ENCODE results near the gene TSNAX. TPM values are rescaled to one million over a fixed set of nuclear protein-coding genes. Genes with fewer than 3 reads are reported as not detected.

Gene TSNAX
- total RNA-seq, 2 experiments from 2014 or later: 36.5 to 46.7 TPM

- Mint-ChIP-seq H3K9me3 (ENCODE audit: low read depth) (no peaks in the 10 kb centered on the region), H3K27me3 (no peaks in the 10 kb centered on the region), H3K27ac (peak overlapping the region; percentile 80), H3K36me3 (ENCODE audit: low read depth) (no peaks in the 10 kb centered on the region), H3K4me1 (peaks cover 5% of the 10 kb centered on the region), H3K4me3 (no peak overlapping the region)
- intact Hi-C loops (cut with DNase I, micrococcal nuclease): loop anchor here (1.0 to 5.0 kb wide), 6 partner anchors 76 to 363 kb away; partner anchors contain the start of genes EGLN1 (in 2 of the 2), GNPAT (in 1 of the 2) and TSNAX (in 1 of the 2)
- CTCF ChIA-PET: interaction anchor here (0.6 to 1.3 kb wide), 4 partner anchors 8 to 292 kb away, joined by 3 to 5 read pairs (median 4); no protein-coding TSS in a partner anchor
- DNase-seq: no peak
- POLR2A ChIA-PET: no interaction called here
- no peak for ATAC-seq
Observed at GRCh38 chr1:231604276-231604621, 75.8 kb downstream of the TSNAX start.

GRCh38 chr1:231605149-231606100 lies 77.0 kb downstream of the TSNAX start:
- Mint-ChIP-seq H3K9me3 (ENCODE audit: low read depth) (no peaks in the 10 kb centered on the region), H3K36me3 (ENCODE audit: low read depth) (no peaks in the 10 kb centered on the region), H3K27me3 (no peaks in the 10 kb centered on the region), H3K4me3 (no peak overlapping the region), H3K4me1 (peaks cover 5% of the 10 kb centered on the region), H3K27ac (no peak overlapping the region)
- POLR2A ChIA-PET: no interaction called here
- DNase-seq (no peak), ATAC-seq (no peak)
- intact Hi-C loops (cut with DNase I, micrococcal nuclease): loop anchor here in 1 of 2 experiments (2.0 kb wide), 1 partner anchor 365 kb away; the partner anchor contains the start of gene GNPAT
- CTCF ChIA-PET: interaction anchor here (1.0 to 2.2 kb wide), 9 partner anchors 11 to 290 kb away, joined by 3 to 11 read pairs (median 5); no protein-coding TSS in a partner anchor

GRCh38 chr1:231606712-231607111 lies 78.2 kb downstream of the TSNAX start:
- DNase-seq (no peak), ATAC-seq (no peak)
- no peaks in the 10 kb centered on the region for H3K9me3 Mint-ChIP-seq (ENCODE audit: low read depth)
- ChIA-PET POLR2A (interaction anchor here (1.1 kb wide), 1 partner anchor 170 kb away, joined by 3 read pairs; no protein-coding TSS in a partner anchor), CTCF (interaction anchor here (1.0 to 2.2 kb wide), 9 partner anchors 10 to 292 kb away, joined by 3 to 11 read pairs (median 5); no protein-coding TSS in a partner anchor)
- no peak overlapping the region for H3K27ac Mint-ChIP-seq
- H3K4me3 Mint-ChIP-seq: no peak overlapping the region
- peaks cover 18% of the 10 kb centered on the region for H3K4me1 Mint-ChIP-seq
- H3K36me3 Mint-ChIP-seq (ENCODE audit: low read depth): peaks cover 2% of the 10 kb centered on the region
- no peaks in the 10 kb centered on the region for H3K27me3 Mint-ChIP-seq
- intact Hi-C loops (cut with DNase I, micrococcal nuclease): no loop called here

GRCh38 chr1:231610388-231610787 lies 81.9 kb downstream of the TSNAX start:
- Mint-ChIP-seq H3K4me3 (no peak overlapping the region), H3K4me1 (peaks cover 49% of the 10 kb centered on the region), H3K27me3 (no peaks in the 10 kb centered on the region), H3K9me3 (ENCODE audit: low read depth) (peaks cover 14% of the 10 kb centered on the region), H3K36me3 (ENCODE audit: low read depth) (peaks cover 14% of the 10 kb centered on the region), H3K27ac (peak overlapping the region; percentile 9)
- ATAC-seq: no peak
- intact Hi-C loops (cut with DNase I, micrococcal nuclease): loop anchor here in 1 of 2 experiments (10.0 kb wide), 1 partner anchor 636 kb away; the partner anchor contains the start of genes ARV1 and TTC13
- POLR2A ChIA-PET: interaction anchor here (0.6 kb wide), 1 partner anchor 9 kb away, joined by 5 read pairs; no protein-coding TSS in a partner anchor
- no peak for DNase-seq
- CTCF ChIA-PET: interaction anchor here (0.6 to 1.1 kb wide), 2 partner anchors 11 to 676 kb away, joined by 3 to 4 read pairs; no protein-coding TSS in a partner anchor

GRCh38 chr1:231611111-231611510 lies 82.6 kb downstream of the TSNAX start:
- ATAC-seq: no peak
- no peaks in the 10 kb centered on the region for H3K27me3 Mint-ChIP-seq
- H3K27ac Mint-ChIP-seq: no peak overlapping the region
- H3K9me3 Mint-ChIP-seq (ENCODE audit: low read depth): peaks cover 14% of the 10 kb centered on the region
- peak; percentile 13 for DNase-seq
- peaks cover 49% of the 10 kb centered on the region for H3K4me1 Mint-ChIP-seq
- ChIA-PET POLR2A (no interaction called here), CTCF (interaction anchor here (1.2 to 1.3 kb wide), 2 partner anchors 8 to 254 kb away, joined by 4 read pairs; no protein-coding TSS in a partner anchor)
- no peak overlapping the region for H3K4me3 Mint-ChIP-seq
- intact Hi-C loops (cut with DNase I, micrococcal nuclease): loop anchor here in 1 of 2 experiments (10.0 kb wide), 1 partner anchor 636 kb away; the partner anchor contains the start of genes ARV1 and TTC13
- H3K36me3 Mint-ChIP-seq (ENCODE audit: low read depth): peaks cover 14% of the 10 kb centered on the region

- peak overlapping the region; percentile 40 for H3K27ac Mint-ChIP-seq
- no peaks in the 10 kb centered on the region for H3K27me3 Mint-ChIP-seq
- H3K9me3 Mint-ChIP-seq (ENCODE audit: low read depth): peaks cover 14% of the 10 kb centered on the region
- ATAC-seq (no peak), DNase-seq (peak; percentile 25)
- H3K4me3 Mint-ChIP-seq: no peak overlapping the region
- ChIA-PET POLR2A (no interaction called here), CTCF (interaction anchor here (1.2 to 1.3 kb wide), 2 partner anchors 8 to 255 kb away, joined by 4 read pairs; no protein-coding TSS in a partner anchor)
- intact Hi-C loops (cut with DNase I, micrococcal nuclease): loop anchor here in 1 of 2 experiments (10.0 kb wide), 1 partner anchor 637 kb away; the partner anchor contains the start of genes ARV1 and TTC13
- peaks cover 49% of the 10 kb centered on the region for H3K4me1 Mint-ChIP-seq
- peaks cover 14% of the 10 kb centered on the region for H3K36me3 Mint-ChIP-seq (ENCODE audit: low read depth)
Observed at GRCh38 chr1:231611851-231612250, 83.4 kb downstream of the TSNAX start.

- POLR2A ChIA-PET: interaction anchor here (0.8 kb wide), 1 partner anchor 275 kb away, joined by 3 read pairs; the partner anchor contains the start of genes EXOC8 and SPRTN
- H3K27me3 Mint-ChIP-seq: no peaks in the 10 kb centered on the region
- intact Hi-C loops (cut with DNase I, micrococcal nuclease): loop anchor here in 1 of 2 experiments (1.0 to 10.0 kb wide), 2 partner anchors 16 to 638 kb away; partner anchors contain the start of genes ARV1 and TTC13
- H3K4me1 Mint-ChIP-seq: peaks cover 49% of the 10 kb centered on the region
- H3K4me3 Mint-ChIP-seq: peak overlapping the region; percentile 65
- DNase-seq (peak; percentile 74), ATAC-seq (peak; percentile 87)
- peaks cover 14% of the 10 kb centered on the region for H3K36me3 Mint-ChIP-seq (ENCODE audit: low read depth)
- CTCF ChIA-PET: interaction anchor here (0.7 to 1.5 kb wide), 5 partner anchors 9 to 434 kb away, joined by 3 to 4 read pairs (median 4); no protein-coding TSS in a partner anchor
- peak overlapping the region; percentile 81 for H3K27ac Mint-ChIP-seq
- H3K9me3 Mint-ChIP-seq (ENCODE audit: low read depth): peaks cover 14% of the 10 kb centered on the region
Observed at GRCh38 chr1:231612393-231613089, 84.1 kb downstream of the TSNAX start.

- peak; percentile 19 for ATAC-seq
- Mint-ChIP-seq H3K27ac (peak overlapping the region; percentile 81), H3K36me3 (ENCODE audit: low read depth) (peaks cover 14% of the 10 kb centered on the region), H3K4me3 (peak overlapping the region; percentile 65), H3K27me3 (no peaks in the 10 kb centered on the region), H3K9me3 (ENCODE audit: low read depth) (peaks cover 14% of the 10 kb centered on the region), H3K4me1 (peaks cover 49% of the 10 kb centered on the region)
- DNase-seq: peak; percentile 7
- ChIA-PET CTCF (interaction anchor here (0.7 to 1.5 kb wide), 3 partner anchors 10 to 435 kb away, joined by 3 to 4 read pairs (median 4); no protein-coding TSS in a partner anchor), POLR2A (no interaction called here)
- intact Hi-C loops (cut with DNase I, micrococcal nuclease): loop anchor here in 1 of 2 experiments (1.0 to 10.0 kb wide), 2 partner anchors 15 to 639 kb away; partner anchors contain the start of genes ARV1 and TTC13
Observed at GRCh38 chr1:231613419-231614349, 85.2 kb downstream of the TSNAX start.
